CD14-positive monocyte (primary cell): ENCODE measurements around the gene ACSS3. TPM values are rescaled to one million over a fixed set of nuclear protein-coding genes. Genes with fewer than 3 reads are reported as not detected.

Experiments used
- DNase-seq, 3 donors: peaks; one replicate each; pipeline ENCODE4 v3.0.0-alpha.2; 2011 to 2022
- H2AFZ ChIP-seq: 2 replicates; pipeline ENCODE4 v1.6.0; 2012; ENCODE audit warnings: mild to moderate bottlenecking, low read depth, low read length, inconsistent platforms; ENCODE audit not compliant: insufficient read depth, poor library complexity, severe bottlenecking
- H3K27ac ChIP-seq, 2 donors: 1 replicate in 1 of 2; 2 replicates in 1 of 2; pipeline ENCODE4 v1.5.1; 2012 to 2013; ENCODE audit warnings: low read length in 2 of 2, control low read depth in 1 of 2, inconsistent platforms in 1 of 2, low read depth in 1 of 2, mild to moderate bottlenecking in 1 of 2
- H3K27me3 ChIP-seq, 2 donors: one replicate each; pipeline versions ENCODE4 v1.6.0 to v1.6.1; 2011 to 2013; ENCODE audit warnings: low read length in 2 of 2; ENCODE audit not compliant: control insufficient read depth in 2 of 2, insufficient read depth in 2 of 2
- H3K36me3 ChIP-seq, 2 donors: replicated peaks in 1 of 2; 1 replicate in 1 of 2; 2 replicates in 1 of 2; pipeline versions ENCODE4 v1.5.1 to v1.6.1; 2012 to 2013; ENCODE audit warnings: low read length in 2 of 2, control low read depth in 1 of 2, inconsistent platforms in 1 of 2, mild to moderate bottlenecking in 1 of 2; ENCODE audit not compliant: insufficient read depth in 2 of 2, control insufficient read depth in 1 of 2
- H3K4me1 ChIP-seq, 2 donors: 1 replicate in 1 of 2; 2 replicates in 1 of 2; pipeline versions ENCODE4 v1.5.1 to v1.6.1; 2012 to 2013; ENCODE audit warnings: low read length in 2 of 2, control low read depth in 1 of 2, inconsistent platforms in 1 of 2, mild to moderate bottlenecking in 1 of 2, moderate library complexity in 1 of 2; ENCODE audit not compliant: insufficient read depth in 2 of 2, control insufficient read depth in 1 of 2
- H3K4me2 ChIP-seq: replicated peaks from 2 replicates; pipeline ENCODE3; 2012; ENCODE audit warnings: low read length, moderate library complexity, mild to moderate bottlenecking; ENCODE audit not compliant: poor library complexity, severe bottlenecking; ENCODE audit errors: extremely low read depth
- H3K4me3 ChIP-seq, 3 experiments: fragments of 200-600 bp in 1 of 3; sonication (generic) in 1 of 3; replicated peaks in 1 of 3; 1 replicate in 2 of 3; 2 replicates in 1 of 3; pipeline ENCODE4 v1.5.1; 2011 to 2013; ENCODE audit warnings: low read length in 3 of 3, mild to moderate bottlenecking in 3 of 3, control low read depth in 2 of 3, low read depth in 2 of 3, inconsistent platforms in 1 of 3, moderate library complexity in 1 of 3
- H3K79me2 ChIP-seq: 2 replicates; pipeline ENCODE4 v1.6.0; 2012; ENCODE audit warnings: mild to moderate bottlenecking, control low read depth, inconsistent platforms, low read length, moderate library complexity; ENCODE audit not compliant: insufficient read depth
- H3K9ac ChIP-seq: 2 replicates; pipeline ENCODE4 v1.6.0; 2017; ENCODE audit warnings: low read length, mild to moderate bottlenecking; ENCODE audit not compliant: insufficient read depth, poor library complexity, severe bottlenecking
- H3K9me3 ChIP-seq, 2 donors: replicated peaks in 1 of 2; 1 replicate in 1 of 2; 2 replicates in 1 of 2; pipeline versions ENCODE4 v1.5.1 to v1.6.1; 2012 to 2013; ENCODE audit warnings: low read length in 2 of 2, control low read depth in 1 of 2; ENCODE audit not compliant: control insufficient read depth in 1 of 2, insufficient read depth in 1 of 2
- H4K20me1 ChIP-seq: 2 replicates; pipeline ENCODE4 v1.6.0; 2012; ENCODE audit warnings: mild to moderate bottlenecking, low read length, control low read depth, moderate library complexity; ENCODE audit not compliant: insufficient read depth
- H3K27ac Mint-ChIP-seq, 7 donors: one replicate each; pipeline ENCODE4 v1.8.0; 2020; ENCODE audit warnings: mild to moderate bottlenecking in 7 of 7, mixed read lengths in 7 of 7, moderate library complexity in 6 of 7, inconsistent platforms in 2 of 7
- H3K27me3 Mint-ChIP-seq, 3 donors: one replicate each; pipeline ENCODE4 v1.8.0; 2021 to 2022; ENCODE audit warnings: low read depth in 3 of 3, mild to moderate bottlenecking in 3 of 3, mixed read lengths in 3 of 3, moderate library complexity in 3 of 3, inconsistent platforms in 1 of 3
- H3K36me3 Mint-ChIP-seq, 2 donors: one replicate each; pipeline ENCODE4 v1.8.0; 2020; ENCODE audit warnings: mixed read lengths in 2 of 2, inconsistent platforms in 1 of 2, mild to moderate bottlenecking in 1 of 2
- H3K4me1 Mint-ChIP-seq: one replicate; pipeline ENCODE4 v1.8.0; 2020; ENCODE audit warnings: mild to moderate bottlenecking, mixed read lengths
- H3K4me3 Mint-ChIP-seq, 2 donors: one replicate each; pipeline ENCODE4 v1.8.0; 2020; ENCODE audit warnings: mild to moderate bottlenecking in 2 of 2, mixed read lengths in 2 of 2, moderate library complexity in 1 of 2
- H3K9me3 Mint-ChIP-seq, 7 donors: one replicate each; pipeline ENCODE4 v1.8.0; 2020 to 2022; ENCODE audit warnings: mixed read lengths in 7 of 7, mild to moderate bottlenecking in 6 of 7, moderate library complexity in 6 of 7, inconsistent platforms in 2 of 7
- CTCF ChIP-seq: fragments of 200-600 bp; IDR thresholded peaks from one replicate; pipeline ENCODE4 v1.8.0; 2022; ENCODE audit warnings: antibody characterized with exemption, mild to moderate bottlenecking
- WGBS: methylation state at CpG from one replicate; pipeline ENCODE4 v1.1.5; 2013; ENCODE audit warnings: missing lambda C conversion rate; ENCODE audit not compliant: insufficient coverage; 5-methylcytosine and 5-hydroxymethylcytosine counted together
- intact Hi-C, 2 donors: fragments of 100-400 bp; cut with micrococcal nuclease; formaldehyde crosslinking; loops; one replicate each; pipeline versions ENCODE4 v1.15.0 to v1.15.1; 2023
- polyA plus RNA-seq, 3 donors: library from polyadenylated mRNA; depleted of rRNA in 1 of 3; unstranded in 2 of 3; stranded (reverse) in 1 of 3; fragments of 300-500 nt in 2 of 3; fragments of >200 nt in 1 of 3; fragmentation: Illumina TruSeq in 2 of 3; gene quantifications; 1 replicate in 2 of 3; 2 replicates in 1 of 3; pipeline ENCODE4 v1.2.3, GENCODE V29; 2012 to 2021

ACSS3 gene
- polyA plus RNA-seq, 3 donors = 0.09 to 0.16 TPM; not detected in 1

- Histone ChIP-seq H3K4me1 (no peaks in the 10 kb centered on the region), H3K4me2 (no peak overlapping the region), H3K9ac (no peak overlapping the region), H3K79me2 (no peaks in the 10 kb centered on the region), H3K27me3 (no peaks in the 10 kb centered on the region), H2AFZ (no peak overlapping the region), H4K20me1 (no peaks in the 10 kb centered on the region), H3K9me3 (no peaks in the 10 kb centered on the region), H3K36me3 (no peaks in the 10 kb centered on the region), H3K4me3 (no peak overlapping the region), H3K27ac (no peak overlapping the region)
- Mint-ChIP-seq H3K27me3 (no peaks in the 10 kb centered on the region), H3K4me1 (no peaks in the 10 kb centered on the region), H3K9me3 (no peaks in the 10 kb centered on the region), H3K27ac (no peak overlapping the region), H3K36me3 (no peaks in the 10 kb centered on the region), H3K4me3 (no peak overlapping the region)
- no CpG with 5 or more reads among the region's 3 CpGs for WGBS
- no peak for DNase-seq
- TF ChIP-seq CTCF = no peak
- intact Hi-C loops = no loop called here
These were observed 125.9 kb downstream of the ACSS3 start for GRCh38 chr12:81203671-81204204.

- Mint-ChIP-seq H3K36me3 (no peaks in the 10 kb centered on the region), H3K27ac (no peak overlapping the region), H3K27me3 (no peaks in the 10 kb centered on the region), H3K4me1 (no peaks in the 10 kb centered on the region), H3K4me3 (no peak overlapping the region), H3K9me3 (no peaks in the 10 kb centered on the region)
- no peak overlapping the region for H2AFZ ChIP-seq
- intact Hi-C loops = no loop called here
- H3K27ac ChIP-seq = no peak overlapping the region
- H3K4me2 ChIP-seq = no peak overlapping the region
- H3K4me3 ChIP-seq = no peak overlapping the region
- H3K9ac ChIP-seq = no peak overlapping the region
- H3K4me1 ChIP-seq = no peaks in the 10 kb centered on the region
- TF ChIP-seq CTCF = no peak
- no CpG with 5 or more reads among the region's 1 CpG for WGBS
- no peaks in the 10 kb centered on the region for H4K20me1 ChIP-seq
- no peak for DNase-seq
- H3K27me3 ChIP-seq = no peaks in the 10 kb centered on the region
- H3K9me3 ChIP-seq = no peaks in the 10 kb centered on the region
- H3K36me3 ChIP-seq = no peaks in the 10 kb centered on the region
- H3K79me2 ChIP-seq = no peaks in the 10 kb centered on the region
These were observed 127.5 kb downstream of the ACSS3 start for GRCh38 chr12:81205416-81205815.
